Neural progenitor cell (in vitro differentiated cells): ENCODE measurements around the gene PAFAH2. TPM values are rescaled to one million over a fixed set of nuclear protein-coding genes. Genes with fewer than 3 reads are reported as not detected.

Source experiments
- DNase-seq: peaks from one replicate; pipeline ENCODE4 v3.0.0-alpha.2; 2016; ENCODE audit warnings: low spot score
- H2AFZ ChIP-seq: fragments of 200-600 bp; sonication (generic); replicated peaks from 2 replicates; pipeline ENCODE4 v1.6.1; 2016; ENCODE audit warnings: antibody characterized with exemption
- H3F3A ChIP-seq: fragments of 200-600 bp; sonication (generic); 2 replicates; pipeline ENCODE4 v1.6.1; 2016; ENCODE audit warnings: antibody characterized with exemption, low read depth
- H3K27ac ChIP-seq: fragments of 200-600 bp; sonication (generic); 2 replicates; pipeline ENCODE4 v1.5.1; 2016; ENCODE audit warnings: mild to moderate bottlenecking
- H3K27me3 ChIP-seq: fragments of 200-600 bp; sonication (generic); 2 replicates; pipeline ENCODE4 v1.6.1; 2016; ENCODE audit warnings: mild to moderate bottlenecking, moderate library complexity
- H3K36me3 ChIP-seq: fragments of 200-600 bp; sonication (generic); 2 replicates; pipeline ENCODE4 v1.5.1; 2016
- H3K4me1 ChIP-seq: fragments of 200-600 bp; sonication (generic); 2 replicates; pipeline ENCODE4 v1.6.1; 2016; ENCODE audit warnings: mixed run types
- H3K4me2 ChIP-seq: fragments of 200-600 bp; sonication (generic); 2 replicates; pipeline ENCODE4 v1.6.1; 2016
- H3K4me3 ChIP-seq: fragments of 200-600 bp; sonication (generic); 2 replicates; pipeline ENCODE4 v1.5.1; 2016
- H3K79me2 ChIP-seq: fragments of 200-600 bp; sonication (generic); 2 replicates; pipeline ENCODE4 v1.6.1; 2016; ENCODE audit warnings: low read depth
- H3K9ac ChIP-seq: fragments of 200-600 bp; sonication (generic); 2 replicates; pipeline ENCODE4 v1.6.1; 2016
- H3K9me3 ChIP-seq: fragments of 200-600 bp; sonication (generic); 2 replicates; pipeline ENCODE4 v1.5.1; 2016; ENCODE audit warnings: low read depth
- H4K20me1 ChIP-seq: fragments of 200-600 bp; sonication (generic); 2 replicates; pipeline ENCODE4 v1.6.1; 2016; ENCODE audit warnings: low read depth
- H3K27ac Mint-ChIP-seq: 3 replicates; pipeline ENCODE4 v1.8.0; 2021; ENCODE audit warnings: mixed read lengths
- H3K27me3 Mint-ChIP-seq: 2 replicates; pipeline ENCODE4 v1.8.0; 2022; ENCODE audit warnings: low read depth, mild to moderate bottlenecking, inconsistent platforms, moderate library complexity, mixed read lengths; ENCODE audit not compliant: insufficient read depth
- H3K36me3 Mint-ChIP-seq: 3 replicates; pipeline ENCODE4 v1.8.0; 2021; ENCODE audit warnings: mixed read lengths
- H3K4me1 Mint-ChIP-seq: 3 replicates; pipeline ENCODE4 v1.8.0; 2021; ENCODE audit warnings: mixed read lengths
- H3K4me3 Mint-ChIP-seq: 3 replicates; pipeline ENCODE4 v1.8.0; 2021; ENCODE audit warnings: mild to moderate bottlenecking, moderate library complexity, mixed read lengths
- H3K9me3 Mint-ChIP-seq: 3 replicates; pipeline ENCODE4 v1.8.0; 2020; ENCODE audit warnings: mixed read lengths
- CTCF ChIP-seq: fragments of 200-600 bp; sonication (generic); IDR thresholded peaks from 2 replicates; pipeline ENCODE4 v1.5.1; 2017; ENCODE audit warnings: antibody characterized with exemption, mild to moderate bottlenecking
- EZH2 ChIP-seq: fragments of 200-600 bp; sonication (generic); IDR thresholded peaks from 2 replicates; pipeline ENCODE4 v1.6.1; 2017; ENCODE audit warnings: antibody characterized with exemption, mild to moderate bottlenecking, moderate library complexity
- EZH2phosphoT487 ChIP-seq: fragments of 200-600 bp; sonication (generic); IDR thresholded peaks from 2 replicates; pipeline ENCODE4 v1.6.1; 2017; ENCODE audit warnings: antibody characterized with exemption
- total RNA-seq: library from RNA; depleted of rRNA; stranded (reverse); fragments of >200 nt; gene quantifications from 2 replicates; pipeline ENCODE4 v1.2.3, GENCODE V29; 2015; ENCODE audit warnings: low replicate concordance

The PAFAH2 gene
- total RNA-seq, 1 donor from 2014 or later, result 18.2 TPM

GRCh38 chr1:26019641-26020315 is 21.9 kb upstream of the PAFAH2 start:
- no peaks in the 10 kb centered on the region for H3K79me2 ChIP-seq
- no peaks in the 10 kb centered on the region for H3K36me3 ChIP-seq
- H4K20me1 ChIP-seq, result no peaks in the 10 kb centered on the region
- no peak overlapping the region for H3K9ac ChIP-seq
- peaks cover 16% of the 10 kb centered on the region for H3K4me1 ChIP-seq
- H3K27ac ChIP-seq, result no peak overlapping the region
- H3K9me3 ChIP-seq, result no peaks in the 10 kb centered on the region
- H3K4me3 ChIP-seq, result no peak overlapping the region
- H3K4me1 Mint-ChIP-seq, result peaks cover 73% of the 10 kb centered on the region
- no peaks in the 10 kb centered on the region for H3K27me3 ChIP-seq
- H3K4me3 Mint-ChIP-seq, result no peak overlapping the region
- DNase-seq, result no peak
- no peak for TF ChIP-seq EZH2phosphoT487
- TF ChIP-seq CTCF, result no peak
- no peak for TF ChIP-seq EZH2
- no peak overlapping the region for H3K4me2 ChIP-seq
- H3K27me3 Mint-ChIP-seq, result peaks cover 5% of the 10 kb centered on the region
- H2AFZ ChIP-seq, result no peak overlapping the region
- no peaks in the 10 kb centered on the region for H3K9me3 Mint-ChIP-seq
- H3F3A ChIP-seq, result no peaks in the 10 kb centered on the region
- peak overlapping the region; percentile 32 for H3K27ac Mint-ChIP-seq
- H3K36me3 Mint-ChIP-seq, result no peaks in the 10 kb centered on the region

GRCh38 chr1:26017606-26018005 is 19.7 kb upstream of the PAFAH2 start:
- Mint-ChIP-seq H3K9me3 (no peaks in the 10 kb centered on the region), H3K4me1 (peaks cover 52% of the 10 kb centered on the region), H3K4me3 (no peak overlapping the region), H3K27me3 (peaks cover 9% of the 10 kb centered on the region), H3K36me3 (no peaks in the 10 kb centered on the region), H3K27ac (peak overlapping the region; percentile 81)
- Histone ChIP-seq H3K27me3 (no peaks in the 10 kb centered on the region), H3K9me3 (no peaks in the 10 kb centered on the region), H2AFZ (no peak overlapping the region), H3K9ac (no peak overlapping the region), H3K4me2 (no peak overlapping the region), H3K36me3 (no peaks in the 10 kb centered on the region), H3K4me3 (no peak overlapping the region), H3K4me1 (peaks cover 16% of the 10 kb centered on the region), H3K27ac (no peak overlapping the region), H3K79me2 (no peaks in the 10 kb centered on the region), H4K20me1 (no peaks in the 10 kb centered on the region), H3F3A (no peaks in the 10 kb centered on the region)
- no peak for DNase-seq
- TF ChIP-seq EZH2phosphoT487 (no peak), EZH2 (no peak), CTCF (no peak)

GRCh38 chr1:26016953-26017545 is 19.2 kb upstream of the PAFAH2 start:
- Histone ChIP-seq H3F3A (no peaks in the 10 kb centered on the region), H3K4me2 (no peak overlapping the region), H3K36me3 (no peaks in the 10 kb centered on the region), H3K9me3 (no peaks in the 10 kb centered on the region), H3K27ac (no peak overlapping the region), H3K9ac (no peak overlapping the region), H4K20me1 (no peaks in the 10 kb centered on the region), H2AFZ (no peak overlapping the region), H3K79me2 (no peaks in the 10 kb centered on the region), H3K27me3 (no peaks in the 10 kb centered on the region), H3K4me3 (no peak overlapping the region), H3K4me1 (peaks cover 16% of the 10 kb centered on the region)
- H3K4me1 Mint-ChIP-seq, result peaks cover 51% of the 10 kb centered on the region
- TF ChIP-seq EZH2phosphoT487 (no peak), EZH2 (no peak), CTCF (no peak)
- no peaks in the 10 kb centered on the region for H3K36me3 Mint-ChIP-seq
- H3K27me3 Mint-ChIP-seq, result peaks cover 9% of the 10 kb centered on the region
- H3K9me3 Mint-ChIP-seq, result no peaks in the 10 kb centered on the region
- DNase-seq, result no peak
- H3K27ac Mint-ChIP-seq, result peak overlapping the region; percentile 90
- no peak overlapping the region for H3K4me3 Mint-ChIP-seq
